Muscle of leg (tissue), 11 donors: ENCODE measurements around the gene C12orf57. TPM values are rescaled to one million over a fixed set of nuclear protein-coding genes. Genes with fewer than 3 reads are reported as not detected.

Experiments
- DNase-seq: peaks from one replicate; pipeline ENCODE4 v3.0.0; 2013
- H3K27ac ChIP-seq: one replicate; pipeline ENCODE4 v1.5.1; 2013; ENCODE audit warnings: mild to moderate bottlenecking, low read length, control low read depth
- H3K27me3 ChIP-seq: one replicate; pipeline ENCODE4 v1.6.1; 2013; ENCODE audit warnings: low read length; ENCODE audit not compliant: control insufficient read depth, insufficient read depth
- H3K36me3 ChIP-seq: one replicate; pipeline ENCODE4 v1.6.1; 2013; ENCODE audit warnings: low read length; ENCODE audit not compliant: control insufficient read depth, insufficient read depth
- H3K4me1 ChIP-seq: one replicate; pipeline ENCODE4 v1.6.1; 2013; ENCODE audit warnings: low read length; ENCODE audit not compliant: control insufficient read depth, insufficient read depth
- H3K4me3 ChIP-seq: one replicate; pipeline ENCODE4 v1.5.1; 2013; ENCODE audit warnings: low read length, control low read depth
- H3K9me3 ChIP-seq: replicated peaks from 2 replicates; pipeline ENCODE4 v1.6.1; 2013; ENCODE audit warnings: low read depth, low read length; ENCODE audit not compliant: control insufficient read depth
- WGBS: methylation state at CpG from one replicate; pipeline ENCODE4 v1.1.5; 2013; ENCODE audit warnings: missing lambda C conversion rate; ENCODE audit not compliant: insufficient coverage; 5-methylcytosine and 5-hydroxymethylcytosine counted together
- polyA plus RNA-seq, 8 donors: library from polyadenylated mRNA; unstranded; fragments of 120-200 nt; gene quantifications; one replicate each; pipeline versions ENCODE4 v1.2.1 to v1.2.3, GENCODE V29; 2013; ENCODE audit warnings: inconsistent platforms in 1 of 8, low replicate concordance in 1 of 8; ENCODE audit not compliant: insufficient read length in 8 of 8, insufficient read depth in 1 of 8
- total RNA-seq: library from RNA; stranded (reverse); fragments of 120-200 nt; gene quantifications from one replicate; pipeline ENCODE4 v1.2.4, GENCODE V29; 2013

Gene C12orf57
- total and polyA plus RNA-seq, 9 donors = 135 to 350 (median 187) TPM

DNA sequence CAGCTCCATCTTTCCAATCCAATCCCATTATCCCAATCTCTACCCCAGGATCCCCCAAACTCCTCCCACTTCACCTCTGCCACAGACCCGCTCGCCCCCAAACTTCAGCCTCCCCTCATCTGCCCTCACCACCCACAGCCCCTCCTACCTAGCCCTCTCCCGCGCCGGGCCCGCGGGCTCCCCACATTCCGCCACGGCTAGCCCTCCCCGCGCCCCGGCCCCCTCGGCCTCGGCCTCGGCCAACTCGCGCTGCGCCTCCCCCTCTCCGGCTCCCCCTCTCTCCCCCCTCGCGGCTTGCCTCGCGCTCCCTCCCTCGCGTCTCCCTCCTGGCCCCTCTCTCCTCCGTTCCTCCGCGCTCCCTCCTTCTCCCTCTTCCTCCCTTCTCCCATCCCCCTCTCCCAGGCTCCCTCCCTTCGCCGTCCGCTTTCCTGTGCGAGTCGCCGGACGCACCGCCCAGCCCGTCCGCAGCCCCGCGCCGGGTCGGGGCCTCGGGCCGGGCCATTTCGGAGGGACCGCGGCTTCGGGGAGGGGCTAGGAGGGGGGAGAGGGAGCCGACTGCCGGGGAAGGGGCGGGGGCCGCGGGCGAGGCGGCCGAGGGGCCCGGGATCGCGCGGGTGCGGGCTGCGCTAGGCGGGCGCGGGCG, 16.3 kb upstream of the C12orf57 start, which contains the start of gene ATN1:
TSS of gene ATN1 (plus strand) at position 581 of the 643 bp plus-strand sequence. CDS start 6,043 bp downstream, outside the sequence.
- WGBS = under 1% methylated on average over 57 of the region's 66 CpGs

GRCh38 chr12:6928022-6928702, 15.7 kb upstream of the C12orf57 start:
- peaks cover 56% of the 10 kb centered on the region for H3K4me1 ChIP-seq
- no peaks in the 10 kb centered on the region for H3K27me3 ChIP-seq
- no peaks in the 10 kb centered on the region for H3K9me3 ChIP-seq
- under 1% methylated on average over 35 of the region's 79 CpGs for whole genome bisulfite sequencing
- H3K27ac ChIP-seq = peak overlapping the region; percentile 97
- peaks cover 14% of the 10 kb centered on the region for H3K36me3 ChIP-seq
- peak overlapping the region; percentile 92 for H3K4me3 ChIP-seq
- DNase-seq = peak; percentile 51

More for the DNA sequence above, 16.3 kb upstream of the C12orf57 start, which contains the start of gene ATN1:
- Histone ChIP-seq H3K9me3 (no peaks in the 10 kb centered on the region), H3K27me3 (no peaks in the 10 kb centered on the region), H3K4me3 (peak within 1 kb of the TSS; percentile 92), H3K36me3 (peaks cover 14% of the 10 kb centered on the region), H3K27ac (peak within 1 kb of the TSS; percentile 97), H3K4me1 (peaks cover 55% of the 10 kb centered on the region)
- peak; percentile 97 for DNase-seq

DNA sequence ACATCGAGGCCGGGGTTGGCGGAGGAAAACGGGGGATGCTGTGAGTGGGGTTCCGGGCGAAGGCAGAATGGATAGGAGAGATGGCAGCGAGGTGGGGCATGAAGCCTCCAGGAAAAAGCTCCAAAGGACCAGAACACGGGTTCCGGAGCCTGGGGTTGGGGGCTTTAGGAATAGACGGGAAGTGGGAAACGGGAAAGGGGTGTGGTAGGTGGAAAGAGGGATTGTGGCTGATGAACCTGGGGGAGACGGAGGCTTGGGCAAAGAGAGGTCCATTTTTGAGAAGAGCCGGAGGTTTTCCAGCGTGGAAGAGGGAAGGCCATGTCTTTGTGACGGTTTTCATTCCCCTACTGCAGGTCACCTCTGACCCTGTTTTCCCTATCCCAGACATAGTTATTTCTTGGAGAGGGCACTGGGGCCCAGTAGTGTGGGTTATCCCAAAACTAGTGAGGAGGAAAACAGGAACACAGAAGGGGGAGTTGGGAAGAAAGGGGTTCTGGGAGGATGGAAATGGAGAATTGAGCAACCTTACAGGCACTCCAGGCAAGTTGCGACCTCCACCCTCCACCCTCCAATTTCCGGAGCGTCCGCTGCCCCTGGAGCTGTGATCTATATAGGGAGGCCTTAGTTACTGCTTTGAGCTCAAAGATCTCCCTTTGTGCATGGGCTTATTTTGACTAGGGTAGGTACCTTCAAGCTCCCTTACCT, 15.0 kb upstream of the C12orf57 start:
- Histone ChIP-seq H3K4me1 (peaks cover 60% of the 10 kb centered on the region), H3K9me3 (no peaks in the 10 kb centered on the region), H3K36me3 (peaks cover 14% of the 10 kb centered on the region), H3K27ac (peak overlapping the region; percentile 95), H3K4me3 (peak overlapping the region; percentile 92), H3K27me3 (no peaks in the 10 kb centered on the region)
- WGBS = 2% methylated on average over 12 of the region's 19 CpGs
- DNase-seq = no peak

DNA sequence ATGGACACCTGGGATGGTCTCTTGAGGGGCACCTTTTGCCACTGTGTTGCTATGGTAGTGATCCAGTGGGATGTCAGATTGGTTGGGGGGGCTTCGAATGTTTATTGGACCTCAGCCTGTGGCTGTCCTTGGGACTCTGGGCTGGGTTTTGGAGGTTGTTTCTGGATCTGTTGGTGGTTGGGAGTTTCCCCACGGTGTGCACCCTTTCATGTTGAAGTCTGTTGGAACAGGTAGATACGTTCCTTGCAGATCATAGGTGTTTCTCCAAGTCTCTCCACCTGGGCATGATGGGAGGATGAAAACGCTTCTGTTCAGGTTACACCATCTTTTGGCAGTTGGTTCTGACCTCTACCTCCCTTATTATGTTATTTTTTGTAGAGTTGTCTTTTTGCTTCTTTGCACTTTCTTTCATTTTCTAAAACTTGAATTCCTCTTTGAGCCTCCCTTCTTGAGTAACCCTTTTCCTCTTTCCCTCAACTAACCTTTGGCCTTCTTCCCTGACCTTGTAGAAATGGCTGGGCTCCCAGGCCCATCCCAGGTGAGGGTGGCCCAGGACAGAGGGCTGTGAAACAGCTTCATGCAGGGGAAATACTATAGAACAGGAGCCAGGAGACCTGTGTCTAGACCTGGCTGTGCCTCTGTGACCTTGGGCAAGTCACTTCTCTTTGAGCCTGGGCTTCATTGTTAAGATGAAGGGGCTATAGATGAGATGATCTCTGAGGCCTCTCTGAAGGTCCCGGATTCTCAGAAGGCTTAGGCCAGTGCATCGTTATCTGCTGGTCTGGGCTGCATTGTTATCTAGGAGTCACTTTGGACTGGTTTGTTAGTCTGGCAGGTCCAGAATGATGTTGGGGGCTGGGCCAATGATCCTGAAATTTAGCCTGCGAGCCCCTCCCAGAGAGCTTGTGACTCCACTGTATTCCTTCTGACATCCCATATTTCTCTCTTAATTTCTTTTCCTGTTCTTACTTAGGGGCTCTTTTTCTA, 14.1 kb upstream of the C12orf57 start:
- peak; percentile 23 for DNase-seq
- peaks cover 22% of the 10 kb centered on the region for H3K36me3 ChIP-seq
- peaks cover 59% of the 10 kb centered on the region for H3K4me1 ChIP-seq
- WGBS = 46% methylated on average over 2 of the region's 7 CpGs
- H3K27ac ChIP-seq = peak overlapping the region; percentile 95
- H3K27me3 ChIP-seq = no peaks in the 10 kb centered on the region
- H3K9me3 ChIP-seq = no peaks in the 10 kb centered on the region
- H3K4me3 ChIP-seq = peak overlapping the region; percentile 92

GRCh38 chr12:6932766-6933165, 11.1 kb upstream of the C12orf57 start:
- WGBS = no CpG with 5 or more reads among the region's 1 CpG
- Histone ChIP-seq H3K4me1 (peaks cover 47% of the 10 kb centered on the region), H3K27ac (no peak overlapping the region), H3K4me3 (no peak overlapping the region), H3K36me3 (peaks cover 46% of the 10 kb centered on the region), H3K9me3 (no peaks in the 10 kb centered on the region), H3K27me3 (no peaks in the 10 kb centered on the region)
- DNase-seq = no peak

GRCh38 chr12:6934110-6934509, 9.7 kb upstream of the C12orf57 start:
- Histone ChIP-seq H3K27me3 (no peaks in the 10 kb centered on the region), H3K27ac (peak overlapping the region; percentile 69), H3K9me3 (no peaks in the 10 kb centered on the region), H3K4me1 (peaks cover 52% of the 10 kb centered on the region), H3K4me3 (no peak overlapping the region), H3K36me3 (peaks cover 53% of the 10 kb centered on the region)
- 23% methylated on average over 3 of the region's 8 CpGs for WGBS
- DNase-seq = peak; percentile 67

GRCh38 chr12:6935371-6936193, 8.2 kb upstream of the C12orf57 start:
- Histone ChIP-seq H3K4me1 (peaks cover 40% of the 10 kb centered on the region), H3K27me3 (no peaks in the 10 kb centered on the region), H3K27ac (peak overlapping the region; percentile 94), H3K9me3 (no peaks in the 10 kb centered on the region), H3K4me3 (no peak overlapping the region), H3K36me3 (peaks cover 53% of the 10 kb centered on the region)
- WGBS = 39% methylated on average over 10 of the region's 14 CpGs
- peak; percentile 67 for DNase-seq

GRCh38 chr12:6936194-6936635, 7.6 kb upstream of the C12orf57 start:
- peaks cover 40% of the 10 kb centered on the region for H3K4me1 ChIP-seq
- no peak overlapping the region for H3K4me3 ChIP-seq
- no peak for DNase-seq
- 68% methylated on average over 3 of the region's 3 CpGs for WGBS
- H3K27ac ChIP-seq = peak overlapping the region; percentile 94
- H3K36me3 ChIP-seq = peaks cover 59% of the 10 kb centered on the region
- H3K9me3 ChIP-seq = no peaks in the 10 kb centered on the region
- H3K27me3 ChIP-seq = no peaks in the 10 kb centered on the region
